Embryonic facial prominence (tissue), 1 donor: ENCODE measurements around the gene REM1.
"Not testable (repeated sequence)": the region's sequence is repeated elsewhere in the genome, so short reads cannot be mapped to it uniquely, and the experiment has no call there.

Experiments used
- DNase-seq: peaks from one replicate; pipeline ENCODE4 v3.0.0-alpha.2; 2016; ENCODE audit errors: extremely low spot score

REM1 gene

DNA sequence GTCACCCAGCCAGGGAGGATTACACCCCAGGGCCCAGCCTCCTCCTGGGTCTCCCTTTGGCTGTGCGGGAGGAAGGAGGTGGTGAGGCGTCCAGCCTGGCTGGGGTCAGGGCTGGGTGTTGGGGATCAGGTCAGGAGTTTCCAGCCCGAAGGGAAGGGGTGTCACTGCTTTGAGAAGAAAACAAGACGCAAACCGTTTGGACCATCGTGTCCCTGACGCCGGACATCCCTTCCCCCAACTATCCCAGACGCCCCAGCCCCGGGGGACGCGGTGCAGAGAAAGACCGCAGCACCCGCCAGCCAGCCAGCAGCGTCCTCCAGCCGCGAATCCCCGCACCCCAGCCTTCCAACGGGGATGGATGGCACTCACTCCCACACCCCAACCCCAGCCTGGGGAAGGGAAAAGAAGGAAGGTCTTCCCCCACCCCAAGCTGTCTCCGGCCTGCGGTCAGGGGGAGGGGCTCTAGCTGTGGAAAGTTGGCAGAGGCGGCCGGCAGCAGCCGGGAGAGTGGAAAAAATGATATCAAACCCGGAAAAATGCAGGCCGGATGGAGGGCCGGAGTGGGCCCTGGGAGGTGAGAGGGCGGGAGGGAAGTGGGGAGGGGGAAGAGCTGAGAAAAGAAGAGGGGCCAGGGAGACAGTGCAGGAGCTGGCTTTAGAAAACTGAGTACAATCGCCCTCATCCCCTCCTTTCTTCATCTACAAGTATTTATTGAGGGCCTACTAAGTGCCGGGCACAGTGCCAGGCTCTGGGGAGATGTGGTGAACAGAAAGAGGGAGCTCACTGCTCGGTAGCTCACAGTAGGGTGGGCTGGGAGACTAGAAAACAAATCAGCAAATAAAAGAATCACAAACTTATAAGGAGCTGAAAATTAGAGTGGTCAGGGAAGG, 10.6 kb downstream of the REM1 start:
- peak; percentile 20 for DNase-seq

DNA sequence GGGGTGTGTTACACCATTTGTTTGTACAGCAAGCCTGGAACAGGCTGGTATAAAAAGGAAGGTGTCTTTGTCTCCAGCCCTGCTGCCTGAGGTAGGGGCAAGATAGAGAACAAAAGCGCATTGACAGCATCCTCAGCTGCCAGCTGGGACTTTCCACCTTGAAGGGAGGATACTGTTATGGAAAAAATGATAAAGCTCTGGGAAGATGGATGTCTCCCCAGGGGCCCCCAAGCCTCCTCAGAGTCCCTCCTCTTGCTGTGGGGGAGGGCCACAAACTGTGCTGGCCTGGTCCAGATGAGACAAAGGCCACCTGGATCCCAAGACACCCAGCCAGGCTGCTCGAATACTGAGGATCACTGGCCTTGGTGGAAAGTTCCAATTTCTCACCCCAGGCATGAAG, 13.0 kb downstream of the REM1 start:
- DNase-seq = no peak

DNA sequence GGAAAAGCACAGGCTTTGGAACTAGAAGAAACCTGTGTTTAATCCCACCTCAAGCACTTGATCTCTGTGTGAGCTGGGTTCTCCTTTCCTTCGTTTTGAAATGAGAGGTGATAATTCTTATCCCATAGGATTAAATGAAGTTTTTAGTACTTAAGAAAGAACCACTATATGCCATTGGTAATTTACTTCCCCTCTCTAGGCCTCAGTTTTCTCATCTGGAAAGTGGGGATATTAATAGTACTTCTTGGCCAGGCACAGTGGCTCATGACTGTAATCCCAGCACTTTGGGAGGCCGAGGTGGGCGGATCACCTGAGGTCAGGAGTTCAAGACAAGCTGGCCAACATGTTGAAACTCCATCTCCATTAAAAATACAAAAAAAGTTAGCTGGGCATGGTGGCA, 14.1 kb downstream of the REM1 start:
- DNase-seq = no peak

DNA sequence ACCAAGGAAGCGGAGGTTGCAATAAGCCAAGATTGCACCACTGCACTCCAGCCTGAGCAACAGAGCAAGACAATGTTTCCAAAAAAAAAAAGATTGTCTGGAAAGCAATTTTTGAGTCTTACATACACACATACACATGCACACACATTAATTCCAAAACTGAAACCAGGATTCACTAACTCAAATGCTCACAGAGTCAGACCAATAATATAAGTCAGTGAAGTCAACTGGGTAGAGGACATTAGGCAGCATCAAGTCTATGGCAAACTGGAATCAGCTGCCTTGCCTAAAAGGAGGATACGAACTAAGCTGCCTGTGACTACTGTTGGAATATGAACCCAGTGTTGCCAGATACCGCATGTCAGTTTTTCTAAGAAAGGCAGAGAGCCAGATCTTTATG, 15.7 kb downstream of the REM1 start:
- no peak for DNase-seq

- DNase-seq = no peak
Observed at GRCh38 chr20:31494131-31494530, 19.0 kb downstream of the REM1 start.

DNA sequence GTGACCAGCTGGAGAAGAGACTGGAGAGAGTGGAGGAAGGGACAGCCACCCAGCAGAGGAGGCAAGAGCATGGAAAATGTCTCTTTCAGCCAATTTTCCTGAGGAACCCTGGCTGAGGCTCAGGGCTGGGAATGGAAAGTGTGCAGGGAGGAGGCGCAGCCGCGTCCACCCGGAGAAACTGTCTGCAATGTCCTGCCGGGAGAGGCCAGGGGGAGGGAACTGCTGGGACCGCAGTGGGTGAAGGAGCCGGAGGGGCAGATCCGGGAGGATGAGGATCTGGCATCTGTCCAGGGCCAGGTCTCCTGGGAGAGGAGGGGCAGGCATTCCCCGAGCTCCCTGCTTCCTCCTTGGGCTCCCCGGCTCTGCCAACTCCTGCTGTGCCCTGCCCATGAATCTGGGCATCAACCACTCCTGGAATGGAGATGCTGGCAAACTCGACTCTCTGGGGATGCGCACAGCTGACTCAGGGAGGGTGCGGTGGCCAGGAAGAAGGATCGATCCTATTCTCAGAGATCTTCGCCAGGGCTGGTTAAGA, 21.7 kb downstream of the REM1 start:
- no peak for DNase-seq

- no peak for DNase-seq
Observed at GRCh38 chr20:31497838-31498540, 22.9 kb downstream of the REM1 start.

DNA sequence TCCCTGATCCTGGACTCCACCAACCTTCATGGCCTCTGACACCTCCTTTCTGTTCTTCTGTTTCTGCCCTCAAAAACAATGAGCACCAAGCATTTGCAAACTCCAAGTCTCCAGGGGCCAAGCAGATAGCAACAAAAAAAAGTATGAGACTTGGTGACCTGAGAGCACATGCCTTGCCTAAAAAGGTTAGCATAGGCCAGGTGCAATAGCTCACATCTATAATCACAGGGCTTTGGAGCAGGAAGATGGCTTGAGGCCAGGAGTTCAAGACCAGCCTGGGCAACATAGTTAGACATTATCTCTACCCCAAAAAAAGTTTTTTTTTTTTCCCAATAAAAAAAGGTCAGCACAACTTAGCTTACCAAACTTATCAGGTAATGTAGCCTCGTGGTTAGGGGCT, 25.4 kb downstream of the REM1 start:
- no peak for DNase-seq

- not testable (repeated sequence) for DNase-seq
Observed at GRCh38 chr20:31502884-31503673, 28.0 kb downstream of the REM1 start.

DNA sequence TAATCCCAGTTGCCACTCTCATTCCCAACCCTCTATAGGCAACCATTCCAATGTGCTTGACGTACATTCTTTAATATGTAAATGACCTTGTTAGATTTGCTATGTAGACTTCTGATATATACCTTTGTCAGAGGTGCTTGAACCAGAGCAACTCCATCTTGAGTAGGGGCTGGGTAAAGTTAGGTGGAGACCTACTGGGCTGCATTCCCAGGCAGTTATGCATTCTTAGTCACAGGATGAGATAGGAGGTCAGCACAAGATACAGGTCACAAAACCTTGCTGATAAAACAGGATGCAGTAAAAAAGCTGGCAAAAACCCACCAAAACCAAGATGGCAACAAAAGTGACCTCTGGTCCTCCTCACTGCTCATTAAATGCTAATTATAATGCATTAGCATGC, 30.8 kb downstream of the REM1 start:
- DNase-seq = no peak

- no peak for DNase-seq
Observed at GRCh38 chr20:31508517-31509244, 33.6 kb downstream of the REM1 start.

DNA sequence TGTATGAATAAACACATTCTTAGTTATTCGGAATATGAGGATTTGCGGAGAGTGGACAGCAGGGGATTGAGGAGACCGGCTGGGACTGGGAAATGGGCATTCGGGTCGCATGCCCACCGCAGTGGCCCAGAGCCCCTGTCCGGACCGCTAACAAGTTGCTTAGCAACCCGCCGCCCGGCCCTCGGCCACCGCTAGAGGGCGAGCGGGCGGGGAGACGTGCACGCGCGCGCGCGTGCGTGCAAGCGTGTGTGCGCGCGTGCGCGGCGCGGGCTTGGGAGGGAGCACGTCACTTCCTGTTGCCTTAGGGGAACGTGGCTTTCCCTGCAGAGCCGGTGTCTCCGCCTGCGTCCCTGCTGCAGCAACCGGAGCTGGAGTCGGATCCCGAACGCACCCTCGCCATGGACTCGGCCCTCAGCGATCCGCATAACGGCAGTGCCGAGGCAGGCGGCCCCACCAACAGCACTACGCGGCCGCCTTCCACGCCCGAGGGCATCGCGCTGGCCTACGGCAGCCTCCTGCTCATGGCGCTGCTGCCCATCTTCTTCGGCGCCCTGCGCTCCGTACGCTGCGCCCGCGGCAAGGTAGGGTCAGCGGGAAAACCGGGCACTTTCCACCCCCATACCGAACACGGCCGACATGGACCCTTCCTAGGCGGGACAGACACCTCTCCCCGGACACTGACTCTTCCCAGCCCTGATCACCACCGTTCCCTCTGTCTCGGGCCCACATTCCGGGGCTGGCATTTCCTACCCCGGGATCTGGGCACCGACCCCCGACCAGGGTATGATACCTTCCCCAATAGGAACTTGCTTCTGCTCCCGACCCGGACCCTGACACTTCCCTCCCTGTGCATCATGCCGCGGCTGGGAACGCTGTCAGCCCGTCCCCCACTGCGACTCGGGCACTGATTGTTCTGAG, 39.3 kb downstream of the REM1 start, which contains the start of gene HM13:
HM13 (plus strand) TSS at position 289 of the 918 bp plus-strand sequence; CDS start at position 399, 110 bp downstream.
- DNase-seq = peak; percentile 80

- DNase-seq = no peak
Observed at GRCh38 chr20:31515072-31515774, 40.1 kb downstream of the REM1 start.

DNA sequence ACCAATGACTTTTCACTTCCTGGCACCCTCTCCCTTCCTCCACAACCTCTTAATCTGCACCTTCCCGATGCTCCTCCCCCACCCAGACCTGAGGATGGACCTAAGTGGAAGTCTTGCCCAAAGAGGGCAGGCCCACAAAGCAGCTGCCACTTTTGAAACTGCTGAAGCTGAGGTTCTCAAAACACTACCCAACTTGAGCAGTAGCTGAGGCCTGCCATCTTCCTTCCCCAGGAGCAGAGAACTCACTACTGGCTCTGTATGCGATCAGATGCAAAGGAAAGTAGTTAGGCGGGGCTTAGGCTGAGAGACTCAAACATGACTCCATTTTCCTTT, 40.7 kb downstream of the REM1 start:
- no peak for DNase-seq

- DNase-seq = no peak
Observed at GRCh38 chr20:31516166-31516565, 41.1 kb downstream of the REM1 start.

GRCh38 chr20:31516651-31517050, 41.6 kb downstream of the REM1 start:
- no peak for DNase-seq

- no peak for DNase-seq
Observed at GRCh38 chr20:31517373-31517772, 42.3 kb downstream of the REM1 start.

DNA sequence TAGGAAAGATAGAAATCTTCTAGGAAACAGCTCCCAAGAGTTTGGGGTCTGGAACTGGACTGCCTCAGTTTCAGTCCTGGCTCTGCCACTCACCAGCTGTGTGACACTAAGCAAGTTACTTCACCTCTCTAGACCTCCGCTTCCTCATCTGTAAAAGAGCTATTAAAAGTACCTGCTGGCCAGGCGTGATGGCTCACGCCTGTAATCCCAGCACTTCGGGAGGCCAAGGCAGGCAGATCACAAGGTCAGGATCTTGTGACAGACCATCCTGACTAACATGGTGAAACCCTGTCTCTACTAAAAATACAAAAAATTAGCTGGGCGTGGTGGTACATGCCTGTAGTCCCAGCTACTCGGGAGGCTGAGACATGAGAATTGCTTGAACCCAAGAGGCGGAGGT, 46.2 kb downstream of the REM1 start:
- not testable (repeated sequence) for DNase-seq

DNA sequence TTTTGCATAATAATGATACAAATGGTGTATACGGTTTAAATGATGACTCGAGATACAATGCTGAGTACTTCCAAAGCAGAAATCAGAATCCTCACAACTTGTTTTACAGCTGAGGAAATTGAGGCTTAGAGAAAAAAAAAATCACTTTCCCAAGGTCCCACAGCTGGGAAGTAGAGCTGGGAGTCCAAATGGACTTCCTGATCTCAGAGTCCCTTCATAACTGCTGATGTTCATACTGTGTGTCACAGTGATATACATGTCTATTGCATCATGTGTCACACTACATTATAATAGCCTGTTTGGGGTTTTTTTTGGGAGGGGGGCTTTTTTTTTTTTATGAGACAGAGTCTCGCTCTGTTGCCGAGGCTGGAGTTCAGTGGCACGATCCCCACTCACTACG, 47.6 kb downstream of the REM1 start:
- no peak for DNase-seq
